GM18951 (cell line): ENCODE data around the gene CREB3L1.

Experiments
- POLR2A ChIP-seq: IDR thresholded peaks from 4 replicates; pipeline ENCODE4 v1.6.1; 2011; ENCODE audit warnings: mild to moderate bottlenecking; ENCODE audit not compliant: insufficient read length, insufficient read depth; ENCODE audit errors: extremely low read depth
- in situ Hi-C: fragments of 300-500 bp; cut with MboI; formaldehyde crosslinking; loops from one replicate; pipeline ENCODE4 v1.12.0; 2022; ENCODE audit warnings: low sequenced_read_pairs, mixed read lengths, inconsistent platforms; ENCODE audit not compliant: unreplicated experiment

Gene CREB3L1

GRCh38 chr11:46242041-46242951 is 35.2 kb upstream of the CREB3L1 start:
- no peak for TF ChIP-seq POLR2A
- in situ Hi-C loops = loop anchor here (10.0 kb wide), 1 partner anchor 73 kb away; no protein-coding TSS in a partner anchor

- peak; percentile 85 for TF ChIP-seq POLR2A
- in situ Hi-C loops = loop anchor here (10.0 kb wide), 1 partner anchor 72 kb away; no protein-coding TSS in a partner anchor
Observed at GRCh38 chr11:46242952-46243795, 34.3 kb upstream of the CREB3L1 start.

DNA sequence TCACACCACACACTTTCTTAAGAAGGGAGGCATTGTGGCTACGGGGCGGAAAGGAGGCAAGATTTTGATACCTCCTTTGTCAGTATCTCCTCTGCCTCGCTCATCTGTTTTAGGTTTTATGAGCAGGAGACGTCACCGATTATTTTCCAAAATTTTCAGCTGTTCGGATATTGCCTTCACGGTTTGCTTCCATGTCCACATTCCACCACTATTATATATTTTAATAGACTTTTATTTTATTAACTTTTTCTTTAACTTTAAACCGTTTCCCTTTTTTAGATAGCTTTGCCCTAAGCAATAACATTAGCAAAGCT is 33.7 kb upstream of the CREB3L1 start:
- TF ChIP-seq POLR2A = no peak
- in situ Hi-C loops = loop anchor here (10.0 kb wide), 1 partner anchor 71 kb away; no protein-coding TSS in a partner anchor

DNA sequence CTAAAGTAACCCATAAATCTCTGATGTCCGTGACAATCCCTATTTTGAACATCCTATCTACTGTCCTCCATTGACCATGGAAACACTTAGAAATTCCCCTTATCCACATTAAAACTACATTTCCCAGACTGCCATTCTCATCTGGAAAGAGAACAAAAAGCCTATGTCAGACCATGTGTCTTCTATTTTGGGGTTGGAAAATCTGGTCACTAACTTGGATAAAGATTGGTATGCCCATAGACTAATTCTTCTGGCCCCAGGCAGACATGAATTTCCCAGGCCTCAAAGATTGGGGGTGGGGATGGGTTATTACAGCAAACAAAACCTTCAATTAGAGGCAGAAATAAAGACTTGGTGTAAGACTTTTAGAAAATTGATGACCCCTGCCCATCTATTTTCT is 30.9 kb upstream of the CREB3L1 start:
- in situ Hi-C loops = loop anchor here (10.0 kb wide), 1 partner anchor 68 kb away; no protein-coding TSS in a partner anchor
- no peak for TF ChIP-seq POLR2A

DNA sequence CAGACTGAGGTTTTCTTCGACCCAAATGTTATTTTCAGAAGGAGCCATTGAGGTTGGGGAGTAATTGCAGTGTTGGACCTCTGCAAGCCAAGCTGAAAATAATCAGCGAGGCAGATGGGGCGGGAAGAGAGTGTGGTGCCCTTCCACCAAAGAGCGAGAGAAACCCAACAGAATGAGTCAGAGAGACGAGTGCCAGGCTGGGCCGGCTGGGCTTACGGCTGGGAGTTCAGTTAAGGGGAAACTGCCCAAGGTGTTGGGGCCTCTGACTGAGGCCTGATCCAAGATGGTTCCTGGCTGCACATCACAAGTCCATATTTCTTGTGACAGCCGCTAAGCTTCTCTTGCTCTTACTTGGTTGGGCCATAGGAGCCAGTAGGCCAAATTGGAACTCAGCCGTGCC is 30.4 kb upstream of the CREB3L1 start:
- no peak for TF ChIP-seq POLR2A
- in situ Hi-C loops = loop anchor here (10.0 kb wide), 1 partner anchor 68 kb away; no protein-coding TSS in a partner anchor

DNA sequence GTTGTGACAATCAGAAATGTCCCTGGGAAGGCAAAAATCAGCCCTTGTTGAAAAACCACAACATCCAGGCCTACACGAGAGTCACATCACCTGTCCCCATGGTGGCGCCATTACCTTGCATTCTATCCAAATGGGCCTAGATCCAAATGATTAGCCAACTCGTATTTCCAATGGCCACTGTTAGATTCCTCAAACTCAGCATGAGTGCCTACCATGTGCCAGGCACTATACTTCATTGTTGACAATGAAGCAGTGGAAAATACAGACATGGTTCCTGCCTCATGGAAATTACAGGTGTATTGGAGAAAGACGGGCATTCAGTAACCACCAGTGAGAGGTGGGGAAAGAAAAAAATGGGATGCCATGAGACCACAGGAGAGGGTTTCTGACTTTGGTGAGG is 29.8 kb upstream of the CREB3L1 start:
- TF ChIP-seq POLR2A = no peak
- in situ Hi-C loops = loop anchor here (10.0 kb wide), 1 partner anchor 67 kb away; no protein-coding TSS in a partner anchor

- in situ Hi-C loops = loop anchor here (10.0 kb wide), 1 partner anchor 66 kb away; no protein-coding TSS in a partner anchor
- no peak for TF ChIP-seq POLR2A
Observed at GRCh38 chr11:46248289-46249102, 29.0 kb upstream of the CREB3L1 start.

DNA sequence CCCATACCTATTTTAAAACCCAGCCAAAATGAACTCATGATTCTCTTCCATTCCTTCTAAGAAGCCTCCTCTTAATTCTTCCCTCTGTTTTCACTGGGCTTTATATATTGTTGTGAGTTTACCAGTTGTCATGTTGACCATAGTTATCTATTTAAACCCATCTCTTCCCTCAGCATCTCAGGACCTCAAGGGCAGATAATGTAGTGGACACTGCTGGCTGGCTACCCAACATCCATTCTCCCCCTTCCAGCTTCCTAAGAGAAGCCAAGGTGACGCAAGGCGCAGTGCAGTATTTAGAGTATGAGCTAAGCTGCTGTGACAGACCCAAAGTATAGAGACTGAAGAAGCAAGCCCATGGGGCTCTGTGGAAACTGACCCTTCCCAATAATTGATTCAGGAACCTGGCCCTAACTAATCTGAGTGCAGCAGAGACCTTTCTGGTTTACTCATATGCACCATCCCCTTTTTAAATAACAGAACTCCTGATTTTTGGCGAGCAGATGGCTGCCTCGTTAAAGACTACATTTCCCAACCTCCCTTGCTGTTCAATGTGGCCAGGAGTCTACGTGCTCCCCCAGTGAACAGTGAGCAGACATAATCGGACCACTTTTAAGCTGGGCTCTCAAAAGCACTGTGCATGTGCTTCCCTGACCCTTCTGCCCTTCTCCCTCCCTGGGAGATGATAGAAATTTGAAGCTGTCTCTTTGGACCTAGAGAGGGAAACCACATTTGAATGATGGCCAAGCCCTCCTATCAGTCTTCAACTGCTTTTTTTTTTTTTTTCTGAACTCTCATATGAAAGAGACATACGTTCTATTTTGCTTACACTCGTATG is 28.1 kb upstream of the CREB3L1 start:
- in situ Hi-C loops = loop anchor here (10.0 kb wide), 1 partner anchor 65 kb away; no protein-coding TSS in a partner anchor

DNA sequence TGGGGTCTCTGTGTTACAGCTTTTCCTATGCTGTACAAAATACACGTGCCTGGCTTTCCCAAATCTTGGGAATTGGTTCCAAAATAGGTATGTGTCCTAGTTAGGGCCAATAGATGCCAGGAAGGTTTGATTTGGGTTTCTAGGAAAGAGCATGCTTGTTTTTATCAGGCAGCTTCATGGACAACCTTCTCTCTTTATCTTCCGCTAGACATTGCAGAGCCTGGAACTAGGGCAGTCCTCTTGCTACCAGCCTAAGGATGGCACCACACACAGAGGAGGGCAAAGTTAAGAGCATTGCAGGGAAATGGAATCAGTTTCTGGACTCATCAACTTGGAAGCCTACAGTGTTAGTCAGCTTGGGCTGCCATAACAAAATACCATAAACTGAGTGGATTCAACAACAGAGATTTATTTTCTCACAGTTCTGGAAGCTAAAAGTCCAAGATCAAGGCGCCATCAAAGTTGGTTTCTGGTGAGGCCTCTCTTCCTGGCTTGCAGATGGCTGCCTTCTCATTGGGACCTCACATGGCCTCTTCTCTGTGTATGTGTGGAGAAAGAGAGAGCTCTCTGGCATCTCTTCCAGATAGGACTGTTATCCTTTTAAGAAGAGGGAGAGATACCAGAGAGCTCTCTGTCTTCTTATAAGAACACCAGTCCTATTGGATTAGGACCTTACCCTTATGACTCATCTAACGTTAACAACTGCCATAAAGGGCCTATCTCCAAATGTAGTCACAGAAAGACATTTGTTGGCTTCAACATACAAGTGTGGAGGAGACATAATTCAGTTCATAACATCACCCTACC is 27.3 kb upstream of the CREB3L1 start:
- in situ Hi-C loops = loop anchor here (10.0 kb wide), 1 partner anchor 65 kb away; no protein-coding TSS in a partner anchor

More for the DNA sequence above, 28.1 kb upstream of the CREB3L1 start:
- TF ChIP-seq POLR2A = no peak

GRCh38 chr11:46250745-46251052 is 26.8 kb upstream of the CREB3L1 start:
- no peak for TF ChIP-seq POLR2A
- in situ Hi-C loops = no loop called here

More for the DNA sequence above, 27.3 kb upstream of the CREB3L1 start:
- TF ChIP-seq POLR2A = no peak

- in situ Hi-C loops = no loop called here
- no peak for TF ChIP-seq POLR2A
Observed at GRCh38 chr11:46251954-46252353, 25.5 kb upstream of the CREB3L1 start.
